ENCODE data around the gene ARL13A.
"Not testable (repeated sequence)": the region's sequence is repeated elsewhere in the genome, so short reads cannot be mapped to it uniquely, and the experiment has no call there.

The ARL13A gene

GRCh38 chrX:100994352-100995281 lies 25.1 kb downstream of the ARL13A start:
- DNase-seq, result no peak

- no peak for DNase-seq
Observed at GRCh38 chrX:100995469-100995868, 26.0 kb downstream of the ARL13A start.

- no peak for DNase-seq
Observed at GRCh38 chrX:100999451-100999850, 29.9 kb downstream of the ARL13A start.

- DNase-seq, result no peak
Observed at GRCh38 chrX:101009090-101009489, 39.6 kb downstream of the ARL13A start.

GRCh38 chrX:101012031-101012430 lies 42.5 kb downstream of the ARL13A start:
- not testable (repeated sequence) for DNase-seq

GRCh38 chrX:101022020-101022419 lies 52.5 kb downstream of the ARL13A start:
- DNase-seq, result no peak

GRCh38 chrX:101025126-101025525 lies 55.6 kb downstream of the ARL13A start:
- no peak for DNase-seq

- no peak for DNase-seq
Observed at GRCh38 chrX:101028562-101028961, 59.1 kb downstream of the ARL13A start.

- DNase-seq, result no peak
Observed at GRCh38 chrX:101029665-101030064, 60.2 kb downstream of the ARL13A start.

GRCh38 chrX:101037231-101037630 lies 67.7 kb downstream of the ARL13A start:
- DNase-seq, result no peak

GRCh38 chrX:101040197-101040596 lies 70.7 kb downstream of the ARL13A start:
- no peak for DNase-seq
